Measurements from ENCODE around the gene BUB3.
"Not testable (repeated sequence)": the region's sequence is repeated elsewhere in the genome, so short reads cannot be mapped to it uniquely, and the experiment has no call there.

The BUB3 gene

GRCh38 chr10:123154711-123155505 lies 706 bp downstream of the BUB3 start:
- no peaks in the 10 kb centered on the region for H3K9me3 ChIP-seq (ENCODE audit: control insufficient read depth in 2 of 2, low read length in 2 of 2)
- peak overlapping the region; percentile 93 to 99 for H3K4me3 ChIP-seq (ENCODE audit: low read length in 2 of 2)
- H3K27me3 ChIP-seq (ENCODE audit: control insufficient read depth in 2 of 2, insufficient read depth in 2 of 2, low read length in 2 of 2): peaks cover 26 to 28% of the 10 kb centered on the region in 2 donors
- H3K9ac ChIP-seq (ENCODE audit: low read depth in 1 of 2, low read length in 2 of 2): peak overlapping the region; percentile 88 to 92
- H3K27ac ChIP-seq (ENCODE audit: low read depth in 2 of 2, low read length in 2 of 2): peak overlapping the region; percentile 88 to 89
- H3K4me1 ChIP-seq (ENCODE audit: control insufficient read depth in 2 of 2, insufficient read depth in 2 of 2, low read length in 2 of 2): peaks cover 19 to 24% of the 10 kb centered on the region in 2 donors
- H3K36me3 ChIP-seq (ENCODE audit: control insufficient read depth in 2 of 2, insufficient read depth in 2 of 2, low read length in 2 of 2): peaks cover 14 to 19% of the 10 kb centered on the region in 2 donors

- H3K9me3 ChIP-seq (ENCODE audit: control insufficient read depth in 2 of 2, low read length in 2 of 2): no peaks in the 10 kb centered on the region
- H3K4me3 ChIP-seq (ENCODE audit: low read length in 2 of 2): no peak overlapping the region
- peaks cover 14 to 17% of the 10 kb centered on the region in 2 donors for H3K27me3 ChIP-seq (ENCODE audit: control insufficient read depth in 2 of 2, insufficient read depth in 2 of 2, low read length in 2 of 2)
- H3K27ac ChIP-seq (ENCODE audit: low read depth in 2 of 2, low read length in 2 of 2): no peak overlapping the region
- H3K4me1 ChIP-seq (ENCODE audit: control insufficient read depth in 2 of 2, insufficient read depth in 2 of 2, low read length in 2 of 2): peaks cover 10 to 17% of the 10 kb centered on the region in 2 donors
- no peak overlapping the region for H3K9ac ChIP-seq (ENCODE audit: low read depth in 1 of 2, low read length in 2 of 2)
- peaks cover 19 to 22% of the 10 kb centered on the region in 2 donors for H3K36me3 ChIP-seq (ENCODE audit: control insufficient read depth in 2 of 2, insufficient read depth in 2 of 2, low read length in 2 of 2)
Observed at GRCh38 chr10:123156078-123156477, 1.9 kb downstream of the BUB3 start.

- H3K9me3 ChIP-seq (ENCODE audit: control insufficient read depth in 2 of 2, low read length in 2 of 2): no peaks in the 10 kb centered on the region
- H3K27me3 ChIP-seq (ENCODE audit: control insufficient read depth in 2 of 2, insufficient read depth in 2 of 2, low read length in 2 of 2): peaks cover 3 to 10% of the 10 kb centered on the region in 2 donors
- no peak overlapping the region for H3K9ac ChIP-seq (ENCODE audit: low read depth in 1 of 2, low read length in 2 of 2)
- no peak overlapping the region for H3K4me3 ChIP-seq (ENCODE audit: low read length in 2 of 2)
- peaks cover 6 to 11% of the 10 kb centered on the region in 2 donors for H3K4me1 ChIP-seq (ENCODE audit: control insufficient read depth in 2 of 2, insufficient read depth in 2 of 2, low read length in 2 of 2)
- no peak overlapping the region for H3K27ac ChIP-seq (ENCODE audit: low read depth in 2 of 2, low read length in 2 of 2)
- H3K36me3 ChIP-seq (ENCODE audit: control insufficient read depth in 2 of 2, insufficient read depth in 2 of 2, low read length in 2 of 2): peaks cover 26 to 28% of the 10 kb centered on the region in 2 donors
Observed at GRCh38 chr10:123157210-123157609, 3.0 kb downstream of the BUB3 start.

- no peaks in the 10 kb centered on the region for H3K9me3 ChIP-seq (ENCODE audit: control insufficient read depth in 2 of 2, low read length in 2 of 2)
- no peak overlapping the region for H3K9ac ChIP-seq (ENCODE audit: low read depth in 1 of 2, low read length in 2 of 2)
- H3K27ac ChIP-seq (ENCODE audit: low read depth in 2 of 2, low read length in 2 of 2): no peak overlapping the region
- H3K27me3 ChIP-seq (ENCODE audit: control insufficient read depth in 2 of 2, insufficient read depth in 2 of 2, low read length in 2 of 2): no peaks in the 10 kb centered on the region
- H3K4me1 ChIP-seq (ENCODE audit: control insufficient read depth in 2 of 2, insufficient read depth in 2 of 2, low read length in 2 of 2): peaks cover 6 to 11% of the 10 kb centered on the region in 2 donors
- H3K36me3 ChIP-seq (ENCODE audit: control insufficient read depth in 2 of 2, insufficient read depth in 2 of 2, low read length in 2 of 2): peaks cover 40 to 43% of the 10 kb centered on the region in 2 donors
- H3K4me3 ChIP-seq (ENCODE audit: low read length in 2 of 2): no peak overlapping the region
Observed at GRCh38 chr10:123158682-123159081, 4.5 kb downstream of the BUB3 start.

GRCh38 chr10:123160311-123160980 lies 6.2 kb downstream of the BUB3 start:
- Histone ChIP-seq H3K4me1 (ENCODE audit: control insufficient read depth in 2 of 2, insufficient read depth in 2 of 2, low read length in 2 of 2) (peaks cover under 1 to 4% of the 10 kb centered on the region in 2 donors), H3K4me3 (ENCODE audit: low read length in 2 of 2) (no peak overlapping the region), H3K9me3 (ENCODE audit: control insufficient read depth in 2 of 2, low read length in 2 of 2) (no peaks in the 10 kb centered on the region), H3K9ac (ENCODE audit: low read depth in 1 of 2, low read length in 2 of 2) (no peak overlapping the region), H3K27ac (ENCODE audit: low read depth in 2 of 2, low read length in 2 of 2) (no peak overlapping the region), H3K36me3 (ENCODE audit: control insufficient read depth in 2 of 2, insufficient read depth in 2 of 2, low read length in 2 of 2) (peaks cover 52 to 58% of the 10 kb centered on the region in 2 donors), H3K27me3 (ENCODE audit: control insufficient read depth in 2 of 2, insufficient read depth in 2 of 2, low read length in 2 of 2) (no peaks in the 10 kb centered on the region)

- no peaks in the 10 kb centered on the region for H3K9me3 ChIP-seq (ENCODE audit: control insufficient read depth in 2 of 2, low read length in 2 of 2)
- no peak overlapping the region for H3K27ac ChIP-seq (ENCODE audit: low read depth in 2 of 2, low read length in 2 of 2)
- no peaks in the 10 kb centered on the region for H3K4me1 ChIP-seq (ENCODE audit: control insufficient read depth in 2 of 2, insufficient read depth in 2 of 2, low read length in 2 of 2)
- no peak overlapping the region for H3K4me3 ChIP-seq (ENCODE audit: low read length in 2 of 2)
- H3K36me3 ChIP-seq (ENCODE audit: control insufficient read depth in 2 of 2, insufficient read depth in 2 of 2, low read length in 2 of 2): peaks cover 46 to 55% of the 10 kb centered on the region in 2 donors
- H3K27me3 ChIP-seq (ENCODE audit: control insufficient read depth in 2 of 2, insufficient read depth in 2 of 2, low read length in 2 of 2): no peaks in the 10 kb centered on the region
- H3K9ac ChIP-seq (ENCODE audit: low read depth in 1 of 2, low read length in 2 of 2): no peak overlapping the region
Observed at GRCh38 chr10:123164319-123164718, 10.1 kb downstream of the BUB3 start.

- Histone ChIP-seq H3K27me3 (ENCODE audit: control insufficient read depth in 2 of 2, insufficient read depth in 2 of 2, low read length in 2 of 2) (no peaks in the 10 kb centered on the region), H3K36me3 (ENCODE audit: control insufficient read depth in 2 of 2, insufficient read depth in 2 of 2, low read length in 2 of 2) (peaks cover 46 to 55% of the 10 kb centered on the region in 2 donors), H3K4me1 (ENCODE audit: control insufficient read depth in 2 of 2, insufficient read depth in 2 of 2, low read length in 2 of 2) (no peaks in the 10 kb centered on the region), H3K4me3 (ENCODE audit: low read length in 2 of 2) (no peak overlapping the region), H3K27ac (ENCODE audit: low read depth in 2 of 2, low read length in 2 of 2) (no peak overlapping the region), H3K9ac (ENCODE audit: low read depth in 1 of 2, low read length in 2 of 2) (no peak overlapping the region), H3K9me3 (ENCODE audit: control insufficient read depth in 2 of 2, low read length in 2 of 2) (no peaks in the 10 kb centered on the region)
Observed at GRCh38 chr10:123165445-123166072, 11.4 kb downstream of the BUB3 start.

GRCh38 chr10:123166618-123167017 lies 12.4 kb downstream of the BUB3 start:
- Histone ChIP-seq H3K9ac (ENCODE audit: low read depth in 1 of 2, low read length in 2 of 2) (no peak overlapping the region), H3K27me3 (ENCODE audit: control insufficient read depth in 2 of 2, insufficient read depth in 2 of 2, low read length in 2 of 2) (no peaks in the 10 kb centered on the region), H3K4me1 (ENCODE audit: control insufficient read depth in 2 of 2, insufficient read depth in 2 of 2, low read length in 2 of 2) (no peaks in the 10 kb centered on the region), H3K4me3 (ENCODE audit: low read length in 2 of 2) (no peak overlapping the region), H3K27ac (ENCODE audit: low read depth in 2 of 2, low read length in 2 of 2) (no peak overlapping the region), H3K9me3 (ENCODE audit: control insufficient read depth in 2 of 2, low read length in 2 of 2) (no peaks in the 10 kb centered on the region), H3K36me3 (ENCODE audit: control insufficient read depth in 2 of 2, insufficient read depth in 2 of 2, low read length in 2 of 2) (peaks cover 42 to 52% of the 10 kb centered on the region in 2 donors)

GRCh38 chr10:123170961-123171360 lies 16.8 kb downstream of the BUB3 start:
- Histone ChIP-seq H3K4me1 (ENCODE audit: control insufficient read depth in 2 of 2, insufficient read depth in 2 of 2, low read length in 2 of 2) (no peaks in the 10 kb centered on the region), H3K27me3 (ENCODE audit: control insufficient read depth in 2 of 2, insufficient read depth in 2 of 2, low read length in 2 of 2) (no peaks in the 10 kb centered on the region), H3K4me3 (ENCODE audit: low read length in 2 of 2) (no peak overlapping the region), H3K9ac (ENCODE audit: low read depth in 1 of 2, low read length in 2 of 2) (no peak overlapping the region), H3K27ac (ENCODE audit: low read depth in 2 of 2, low read length in 2 of 2) (no peak overlapping the region), H3K36me3 (ENCODE audit: control insufficient read depth in 2 of 2, insufficient read depth in 2 of 2, low read length in 2 of 2) (peaks cover 10 to 14% of the 10 kb centered on the region in 2 donors), H3K9me3 (ENCODE audit: control insufficient read depth in 2 of 2, low read length in 2 of 2) (no peaks in the 10 kb centered on the region)

GRCh38 chr10:123171616-123172015 lies 17.4 kb downstream of the BUB3 start:
- H3K36me3 ChIP-seq (ENCODE audit: control insufficient read depth in 2 of 2, insufficient read depth in 2 of 2, low read length in 2 of 2); H3K4me1 ChIP-seq (ENCODE audit: control insufficient read depth in 2 of 2, insufficient read depth in 2 of 2, low read length in 2 of 2); H3K27ac ChIP-seq (ENCODE audit: low read depth in 2 of 2, low read length in 2 of 2); H3K27me3 ChIP-seq (ENCODE audit: control insufficient read depth in 2 of 2, insufficient read depth in 2 of 2, low read length in 2 of 2); H3K9me3 ChIP-seq (ENCODE audit: control insufficient read depth in 2 of 2, low read length in 2 of 2); H3K4me3 ChIP-seq (ENCODE audit: low read length in 2 of 2); H3K9ac ChIP-seq (ENCODE audit: low read depth in 1 of 2, low read length in 2 of 2): not testable (repeated sequence)
